Coronary artery (tissue), 2 donors: ENCODE results near the gene MALRD1.

Source experiments
- DNase-seq: peaks from one replicate; pipeline ENCODE4 v3.0.0-alpha.2; 2017; ENCODE audit warnings: low spot score
- H3K27ac ChIP-seq, 2 donors: fragments of 200-600 bp; sonication (generic); one replicate each; pipeline ENCODE4 v1.5.1; 2016 to 2019
- H3K4me3 ChIP-seq: fragments of 200-600 bp; sonication (generic); 2 replicates; pipeline ENCODE4 v1.5.1; 2016; ENCODE audit warnings: mild to moderate bottlenecking, moderate library complexity
- CTCF ChIP-seq: fragments of 200-600 bp; sonication (generic); IDR thresholded peaks from one replicate; pipeline ENCODE4 v1.5.1; 2019; ENCODE audit warnings: antibody characterized with exemption

Gene MALRD1

GRCh38 chr10:19317952-19318351 is 269.4 kb downstream of the MALRD1 start:
- no peak for TF ChIP-seq CTCF
- no peak overlapping the region for H3K4me3 ChIP-seq
- no peak for DNase-seq
- H3K27ac ChIP-seq: no peak overlapping the region

DNA sequence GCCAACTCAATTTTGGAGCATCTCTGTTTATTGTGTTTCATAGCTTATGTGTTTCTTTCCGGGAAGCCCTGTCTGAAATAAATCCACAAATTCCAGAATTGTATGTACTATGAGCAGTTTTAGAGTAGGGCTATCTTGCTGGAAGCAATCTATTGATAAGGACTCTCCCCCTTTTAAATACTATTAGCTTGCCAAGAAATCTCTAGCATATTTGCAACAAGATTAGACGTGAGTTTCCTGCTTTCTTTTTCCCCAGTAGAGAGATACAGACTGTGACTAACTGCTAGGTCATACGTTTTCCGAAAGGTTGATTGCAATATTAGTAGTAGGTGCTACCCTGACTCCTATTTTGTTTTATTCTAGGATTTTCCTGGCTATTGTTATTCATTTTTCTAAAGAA is 277.0 kb downstream of the MALRD1 start:
- H3K4me3 ChIP-seq: no peak overlapping the region
- no peak for TF ChIP-seq CTCF
- no peak for DNase-seq

GRCh38 chr10:19328582-19328981 is 280.0 kb downstream of the MALRD1 start:
- Histone ChIP-seq H3K27ac (no peak overlapping the region), H3K4me3 (no peak overlapping the region)
- TF ChIP-seq CTCF: no peak
- no peak for DNase-seq

More for the DNA sequence above, 277.0 kb downstream of the MALRD1 start:
- H3K27ac ChIP-seq: no peak overlapping the region

- H3K27ac ChIP-seq: no peak overlapping the region
- no peak for DNase-seq
- TF ChIP-seq CTCF: no peak
- H3K4me3 ChIP-seq: no peak overlapping the region
Observed at GRCh38 chr10:19329475-19329874, 280.9 kb downstream of the MALRD1 start.

GRCh38 chr10:19332304-19332703 is 283.7 kb downstream of the MALRD1 start:
- no peak for TF ChIP-seq CTCF
- Histone ChIP-seq H3K27ac (no peak overlapping the region), H3K4me3 (no peak overlapping the region)
- no peak for DNase-seq

DNA sequence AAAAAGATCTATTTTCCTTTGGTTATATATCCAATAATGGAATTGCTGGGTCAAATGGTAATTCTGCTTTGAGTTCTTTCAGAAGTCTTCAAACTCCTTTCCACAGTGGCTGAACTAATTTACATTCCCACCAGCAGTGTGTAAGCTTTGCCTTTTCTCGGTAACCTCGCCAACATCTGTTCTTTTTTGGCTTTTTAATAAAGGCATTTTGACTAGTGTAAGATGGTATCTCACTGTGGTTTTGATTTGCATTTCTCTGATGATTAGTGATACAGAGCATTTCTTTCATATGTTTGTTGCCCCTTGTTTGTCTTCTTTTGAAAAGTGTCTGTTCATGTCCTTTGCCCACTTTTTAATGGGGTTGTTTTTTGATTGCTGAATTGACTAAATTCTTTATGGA is 285.0 kb downstream of the MALRD1 start:
- no peak for TF ChIP-seq CTCF
- no peak for DNase-seq
- no peak overlapping the region for H3K4me3 ChIP-seq
- no peak overlapping the region for H3K27ac ChIP-seq

DNA sequence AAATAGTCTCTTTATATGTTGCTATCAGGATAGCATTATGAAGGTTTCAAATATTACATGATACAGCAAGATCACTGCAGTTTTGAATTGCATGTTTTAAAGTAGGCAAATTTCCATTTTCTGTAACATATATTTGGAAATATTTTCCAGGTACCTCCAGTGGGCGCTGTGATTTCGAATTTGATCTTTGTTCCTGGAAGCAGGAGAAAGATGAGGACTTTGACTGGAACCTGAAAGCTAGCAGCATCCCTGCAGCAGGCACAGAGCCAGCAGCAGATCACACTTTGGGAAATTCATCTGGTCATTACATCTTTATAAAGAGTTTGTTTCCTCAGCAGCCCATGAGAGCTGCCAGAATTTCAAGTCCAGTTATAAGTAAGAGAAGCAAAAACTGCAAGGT is 299.0 kb downstream of the MALRD1 start:
- TF ChIP-seq CTCF: no peak
- no peak overlapping the region for H3K27ac ChIP-seq
- DNase-seq: no peak
- H3K4me3 ChIP-seq: no peak overlapping the region
